Vagina (tissue), 2 donors: ENCODE data around the gene TVP23A. TPM values are rescaled to one million over a fixed set of nuclear protein-coding genes. Genes with fewer than 3 reads are reported as not detected.

ENCODE experiments used
- DNase-seq, 2 donors: peaks; one replicate each; pipeline ENCODE4 v3.0.0-alpha.2; 2017; ENCODE audit errors: extremely low spot score in 2 of 2
- H3K27ac ChIP-seq: fragments of 200-600 bp; sonication (generic); one replicate; pipeline ENCODE4 v1.5.1; 2019
- H3K27me3 ChIP-seq: fragments of 200-600 bp; sonication (generic); one replicate; pipeline ENCODE4 v1.5.1; 2019
- H3K36me3 ChIP-seq, 2 donors: fragments of 200-600 bp; sonication (generic); one replicate each; pipeline ENCODE4 v1.5.1; 2017 to 2019
- H3K4me1 ChIP-seq: fragments of 200-600 bp; sonication (generic); one replicate; pipeline ENCODE4 v1.5.1; 2019
- H3K4me3 ChIP-seq, 2 donors: fragments of 200-600 bp; sonication (generic); 1 replicate in 1 of 2; 2 replicates in 1 of 2; pipeline ENCODE4 v1.5.1; 2016 to 2019
- H3K9me3 ChIP-seq: fragments of 200-600 bp; sonication (generic); one replicate; pipeline ENCODE4 v1.5.1; 2019
- CTCF ChIP-seq, 3 experiments: fragments of 450-650 bp in 2 of 3; fragments of 200-600 bp in 1 of 3; sonication (generic) in 1 of 3; IDR thresholded peaks; one replicate each; pipeline ENCODE4 v1.5.1; 2017 to 2019; ENCODE audit warnings: antibody characterized with exemption in 3 of 3, mild to moderate bottlenecking in 2 of 3, moderate library complexity in 2 of 3
- POLR2A ChIP-seq, 2 donors: fragments of 450-650 bp; IDR thresholded peaks; one replicate each; pipeline ENCODE4 v1.6.1; 2017; ENCODE audit warnings: antibody characterized with exemption in 2 of 2, mild to moderate bottlenecking in 2 of 2, moderate library complexity in 2 of 2
- POLR2AphosphoS5 ChIP-seq, 2 donors: sonication (generic); formaldehyde crosslinking; IDR thresholded peaks; one replicate each; pipeline ENCODE4 v1.9.0; 2017; ENCODE audit warnings: antibody characterized with exemption in 2 of 2, mild to moderate bottlenecking in 2 of 2, low read depth in 1 of 2; ENCODE audit not compliant: insufficient read depth in 1 of 2
- intact Hi-C: fragments of 100-400 bp; cut with DNase I; formaldehyde crosslinking; loops from one replicate; pipeline ENCODE4 v1.15.1; 2023
- total RNA-seq: library from RNA; depleted of rRNA; stranded (reverse); fragments of >200 nt; gene quantifications from one replicate; pipeline ENCODE4 v1.2.3, GENCODE V29; 2016

Gene TVP23A
- total RNA-seq, 1 donor from 2014 or later, result 0.98 TPM

- TF ChIP-seq CTCF (IDR thresholded peaks at IDR 0.05), result no peak
- TF ChIP-seq POLR2A (IDR thresholded peaks at IDR 0.05), result no peak
- TF ChIP-seq POLR2AphosphoS5 (IDR thresholded peaks at IDR 0.05; ENCODE audit: insufficient read depth in 1 of 2, low read depth in 1 of 2), result no peak
- Histone ChIP-seq H3K27ac (no peak overlapping the region), H3K4me1 (no peaks in the 10 kb centered on the region), H3K4me3 (no peak overlapping the region), H3K36me3 (no peaks in the 10 kb centered on the region), H3K27me3 (no peaks in the 10 kb centered on the region), H3K9me3 (no peaks in the 10 kb centered on the region)
- intact Hi-C loops, result no loop called here
- no peak for DNase-seq
Observed at GRCh38 chr16:10847176-10847575, 28.6 kb upstream of the TVP23A start.

GRCh38 chr16:10846213-10846998, 27.8 kb upstream of the TVP23A start:
- H3K27me3 ChIP-seq, result no peaks in the 10 kb centered on the region
- H3K36me3 ChIP-seq, result no peaks in the 10 kb centered on the region
- no peaks in the 10 kb centered on the region for H3K9me3 ChIP-seq
- no peak for DNase-seq
- no peak for TF ChIP-seq POLR2AphosphoS5 (IDR thresholded peaks at IDR 0.05; ENCODE audit: insufficient read depth in 1 of 2, low read depth in 1 of 2)
- no peak for TF ChIP-seq CTCF (IDR thresholded peaks at IDR 0.05)
- no peak for TF ChIP-seq POLR2A (IDR thresholded peaks at IDR 0.05)
- no peak overlapping the region for H3K4me3 ChIP-seq
- no peak overlapping the region for H3K27ac ChIP-seq
- H3K4me1 ChIP-seq, result no peaks in the 10 kb centered on the region
- intact Hi-C loops, result no loop called here

- no peak for DNase-seq
- Histone ChIP-seq H3K27ac (no peak overlapping the region), H3K9me3 (no peaks in the 10 kb centered on the region), H3K36me3 (no peaks in the 10 kb centered on the region), H3K27me3 (no peaks in the 10 kb centered on the region), H3K4me3 (no peak overlapping the region), H3K4me1 (no peaks in the 10 kb centered on the region)
- no peak for TF ChIP-seq POLR2AphosphoS5 (IDR thresholded peaks at IDR 0.05; ENCODE audit: insufficient read depth in 1 of 2, low read depth in 1 of 2)
- intact Hi-C loops, result no loop called here
Observed at GRCh38 chr16:10840703-10841102, 22.1 kb upstream of the TVP23A start.

- Histone ChIP-seq H3K9me3 (no peaks in the 10 kb centered on the region), H3K27ac (no peak overlapping the region), H3K4me1 (no peaks in the 10 kb centered on the region), H3K4me3 (no peak overlapping the region), H3K27me3 (no peaks in the 10 kb centered on the region), H3K36me3 (no peaks in the 10 kb centered on the region)
- no peak for TF ChIP-seq CTCF (IDR thresholded peaks at IDR 0.05)
- no peak for TF ChIP-seq POLR2A (IDR thresholded peaks at IDR 0.05)
- TF ChIP-seq POLR2AphosphoS5 (IDR thresholded peaks at IDR 0.05; ENCODE audit: insufficient read depth in 1 of 2, low read depth in 1 of 2), result no peak
- no peak for DNase-seq
- intact Hi-C loops, result loop anchor here (10.0 kb wide), 1 partner anchor 56 kb away; no protein-coding TSS in a partner anchor
Observed at GRCh38 chr16:10839279-10839666, 20.7 kb upstream of the TVP23A start.

- H3K27ac ChIP-seq, result no peak overlapping the region
- no peak for TF ChIP-seq POLR2AphosphoS5 (IDR thresholded peaks at IDR 0.05; ENCODE audit: insufficient read depth in 1 of 2, low read depth in 1 of 2)
- no peak for TF ChIP-seq CTCF (IDR thresholded peaks at IDR 0.05)
- no peak for TF ChIP-seq POLR2A (IDR thresholded peaks at IDR 0.05)
- no peaks in the 10 kb centered on the region for H3K9me3 ChIP-seq
- intact Hi-C loops, result loop anchor here (10.0 kb wide), 1 partner anchor 56 kb away; no protein-coding TSS in a partner anchor
- no peaks in the 10 kb centered on the region for H3K36me3 ChIP-seq
- no peaks in the 10 kb centered on the region for H3K27me3 ChIP-seq
- H3K4me3 ChIP-seq, result no peak overlapping the region
- no peaks in the 10 kb centered on the region for H3K4me1 ChIP-seq
- DNase-seq, result no peak
Observed at GRCh38 chr16:10838621-10839278, 20.2 kb upstream of the TVP23A start.
